OCI-LY1 (cell line): ENCODE data around the gene CBX4.

ENCODE experiments used
- EZH2 ChIP-seq: fragments of 200-600 bp; sonication (generic), shearing (Covaris generic); IDR thresholded peaks from 2 replicates; pipeline ENCODE4 v1.8.0; 2017; ENCODE audit warnings: borderline replicate concordance, mixed run types, mild to moderate bottlenecking, antibody characterized with exemption, low read length, moderate library complexity, mixed read lengths
- TF ChIP-seq, protein P1 (sequence below): fragments of 200-600 bp; sonication (generic), shearing (Covaris generic); IDR thresholded peaks from 2 replicates; pipeline ENCODE4 v1.5.1; 2017; ENCODE audit warnings: mild to moderate bottlenecking, antibody characterized with exemption, low read length, moderate library complexity, mixed read lengths

DNA sequence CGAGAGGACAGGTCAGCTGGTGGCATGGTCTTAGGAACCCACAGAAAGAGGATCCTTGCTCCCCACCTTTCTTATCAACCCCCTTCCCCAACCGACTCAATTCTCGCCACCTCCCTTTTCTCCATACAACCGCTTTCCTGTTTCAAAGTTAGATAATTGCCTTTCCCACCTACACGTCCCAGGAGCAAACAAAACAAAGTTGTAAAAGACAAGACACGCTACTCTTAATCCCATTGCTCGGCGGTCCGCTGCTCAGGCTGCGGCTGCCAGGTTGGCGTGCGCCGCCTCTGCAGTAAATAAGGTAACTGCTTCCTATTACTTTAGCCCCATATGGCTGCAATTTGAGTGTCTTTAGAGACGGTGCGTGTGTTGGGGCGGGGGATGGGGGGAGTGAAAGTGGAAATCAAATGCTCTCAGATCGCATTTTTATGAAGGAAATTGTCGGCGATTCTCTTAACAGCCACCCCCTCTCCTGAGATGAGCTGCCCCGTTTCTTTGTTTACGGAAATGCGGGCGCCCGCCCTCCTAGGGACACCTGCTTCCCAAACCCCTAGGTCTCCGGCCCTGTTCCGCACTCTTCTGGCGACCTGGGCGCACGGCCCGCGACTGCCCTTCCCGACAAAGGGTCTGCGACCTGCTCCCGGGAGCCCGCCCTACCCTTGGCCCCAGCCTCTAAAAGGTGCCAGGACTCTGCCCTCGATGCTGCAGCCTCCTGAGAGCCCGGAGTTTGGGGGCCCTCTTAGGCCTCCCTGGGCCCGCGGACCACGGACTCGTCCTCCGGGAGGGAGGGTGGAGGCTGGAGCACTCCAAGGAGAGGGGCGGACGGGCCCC is 38.7 kb downstream of the CBX4 start:
- TF ChIP-seq EZH2, result no peak
- TF ChIP-seq, protein P1, sequence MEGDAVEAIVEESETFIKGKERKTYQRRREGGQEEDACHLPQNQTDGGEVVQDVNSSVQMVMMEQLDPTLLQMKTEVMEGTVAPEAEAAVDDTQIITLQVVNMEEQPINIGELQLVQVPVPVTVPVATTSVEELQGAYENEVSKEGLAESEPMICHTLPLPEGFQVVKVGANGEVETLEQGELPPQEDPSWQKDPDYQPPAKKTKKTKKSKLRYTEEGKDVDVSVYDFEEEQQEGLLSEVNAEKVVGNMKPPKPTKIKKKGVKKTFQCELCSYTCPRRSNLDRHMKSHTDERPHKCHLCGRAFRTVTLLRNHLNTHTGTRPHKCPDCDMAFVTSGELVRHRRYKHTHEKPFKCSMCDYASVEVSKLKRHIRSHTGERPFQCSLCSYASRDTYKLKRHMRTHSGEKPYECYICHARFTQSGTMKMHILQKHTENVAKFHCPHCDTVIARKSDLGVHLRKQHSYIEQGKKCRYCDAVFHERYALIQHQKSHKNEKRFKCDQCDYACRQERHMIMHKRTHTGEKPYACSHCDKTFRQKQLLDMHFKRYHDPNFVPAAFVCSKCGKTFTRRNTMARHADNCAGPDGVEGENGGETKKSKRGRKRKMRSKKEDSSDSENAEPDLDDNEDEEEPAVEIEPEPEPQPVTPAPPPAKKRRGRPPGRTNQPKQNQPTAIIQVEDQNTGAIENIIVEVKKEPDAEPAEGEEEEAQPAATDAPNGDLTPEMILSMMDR, result no peak
